Measurements from ENCODE around the gene PTHLH. TPM values are rescaled to one million over a fixed set of nuclear protein-coding genes. Genes with fewer than 3 reads are reported as not detected.
A peak's percentile ranks its signal among the peaks of the same experiment; 100 is the strongest.

The PTHLH gene
- total RNA-seq, 1 donor from 2014 or later: 19.0 TPM

DNA sequence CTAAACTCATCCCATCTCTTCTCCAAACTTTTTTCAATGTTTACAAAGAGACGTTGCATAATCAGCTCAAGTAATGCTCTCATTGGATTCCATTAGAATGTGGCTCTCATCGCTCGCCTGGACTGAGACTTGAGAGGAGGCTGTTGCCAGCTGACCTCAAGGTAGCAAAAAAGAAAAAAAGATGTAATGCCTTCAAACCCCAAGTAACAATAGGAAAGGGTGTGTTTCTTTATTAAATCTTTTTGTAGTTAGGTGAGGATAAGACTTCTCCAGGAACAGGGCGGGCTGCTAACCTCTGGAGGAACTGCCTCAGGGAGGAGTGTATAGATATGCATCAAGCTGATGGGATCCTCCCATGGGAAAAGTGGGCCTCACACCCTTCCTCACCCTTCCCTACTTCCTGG, 956 bp upstream of the PTHLH start:
- peak; percentile 18 for ATAC-seq

DNA sequence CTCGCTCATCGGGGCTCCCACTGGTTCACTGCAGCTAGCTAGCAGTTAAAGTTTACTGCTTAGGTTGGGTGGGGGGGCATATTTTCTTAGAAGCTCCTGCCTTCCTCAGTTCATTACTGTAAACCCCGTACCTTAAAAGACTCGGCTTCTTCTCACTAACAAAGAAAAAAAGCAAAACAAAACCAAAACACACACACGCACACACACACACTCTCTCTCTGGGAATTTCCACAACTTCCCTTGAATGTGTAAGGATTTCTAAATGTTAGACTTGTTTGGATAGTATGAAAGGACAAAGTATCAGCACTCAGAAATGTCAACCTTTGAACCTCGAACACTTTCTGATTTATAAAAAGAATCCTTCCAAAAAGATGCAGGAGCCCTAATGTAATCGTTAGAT, 927 bp downstream of the PTHLH start:
- ATAC-seq: no peak

DNA sequence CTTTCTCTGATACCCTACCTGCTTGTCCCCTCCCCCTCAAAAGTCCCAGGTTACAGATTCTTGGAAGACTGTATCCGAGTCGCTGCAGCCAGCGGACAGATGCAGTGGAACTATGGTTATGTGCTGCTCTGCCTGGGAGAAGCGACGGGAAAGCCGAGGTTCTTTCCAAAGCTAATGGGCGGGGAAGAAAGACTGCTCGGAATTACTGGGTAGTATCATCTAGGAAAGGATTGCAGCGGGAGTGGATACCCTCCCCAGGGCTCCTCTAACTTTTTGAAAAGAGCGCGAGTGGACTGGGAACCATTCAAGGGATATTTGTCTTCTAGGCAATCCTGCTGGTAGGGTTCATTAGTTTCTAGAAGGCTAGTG, 1.4 kb downstream of the PTHLH start:
- no peak for ATAC-seq

DNA sequence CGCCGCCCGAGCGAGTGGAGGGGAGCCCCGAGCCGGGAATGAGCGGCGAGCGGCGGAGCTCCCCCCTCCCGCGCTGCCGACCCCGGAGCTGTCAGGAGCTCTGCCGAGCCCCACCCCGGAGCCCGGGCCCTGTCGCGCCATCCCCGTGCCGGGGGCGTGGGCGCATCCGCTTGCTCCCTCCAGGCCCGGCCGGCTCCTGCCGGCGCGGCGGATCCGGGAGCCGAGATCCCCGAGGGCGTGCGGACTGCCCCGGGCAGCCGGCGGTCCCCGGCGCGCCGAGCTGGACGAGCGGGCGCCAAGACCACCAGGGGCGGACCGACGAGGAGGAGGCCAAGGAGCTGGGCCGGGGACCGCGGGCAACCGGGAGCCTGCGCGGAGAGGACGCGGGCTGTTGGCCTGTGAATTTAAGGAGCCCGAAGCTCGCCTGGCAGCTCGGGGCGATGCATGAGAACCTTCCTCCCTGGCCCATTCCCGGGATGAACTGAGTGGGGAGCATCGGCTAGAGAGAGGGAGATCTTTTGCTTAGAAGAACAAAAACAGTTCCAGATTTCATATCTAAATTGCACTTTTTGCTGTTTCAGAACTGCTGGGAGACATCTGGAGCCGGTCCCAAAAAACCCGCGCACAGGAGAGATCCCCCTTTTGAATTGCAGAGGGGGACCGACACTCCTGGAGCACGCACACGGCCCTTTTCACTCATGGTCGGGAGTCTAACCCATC, 2.0 kb downstream of the PTHLH start:
- peak; percentile 9 for ATAC-seq

- ATAC-seq: peak; percentile 69
Observed at GRCh38 chr12:27969624-27970400, 2.7 kb downstream of the PTHLH start.

GRCh38 chr12:27968972-27969623, 3.4 kb downstream of the PTHLH start:
- peak; percentile 10 for ATAC-seq

- no peak for ATAC-seq
Observed at GRCh38 chr12:27967551-27968054, 4.9 kb downstream of the PTHLH start.

DNA sequence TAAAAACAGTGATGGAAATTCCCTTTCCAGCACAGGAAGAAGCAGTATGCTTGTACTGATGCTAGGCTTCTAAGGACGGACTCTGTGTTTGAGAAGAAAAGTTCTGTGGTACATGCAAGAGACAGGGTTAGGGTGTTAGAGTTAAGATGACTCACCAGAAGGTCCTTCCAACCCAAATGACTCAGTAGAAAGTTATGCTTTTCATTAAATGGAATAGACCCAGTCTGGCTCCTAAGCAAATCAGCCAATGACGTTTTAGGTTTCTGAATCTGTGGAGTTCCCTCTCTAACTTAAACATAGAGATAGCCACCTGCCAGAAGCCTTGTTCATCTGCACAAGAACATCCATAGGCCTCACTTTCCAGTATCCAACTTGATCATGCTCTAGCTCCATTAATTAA, 5.7 kb downstream of the PTHLH start:
- ATAC-seq: peak; percentile 77

DNA sequence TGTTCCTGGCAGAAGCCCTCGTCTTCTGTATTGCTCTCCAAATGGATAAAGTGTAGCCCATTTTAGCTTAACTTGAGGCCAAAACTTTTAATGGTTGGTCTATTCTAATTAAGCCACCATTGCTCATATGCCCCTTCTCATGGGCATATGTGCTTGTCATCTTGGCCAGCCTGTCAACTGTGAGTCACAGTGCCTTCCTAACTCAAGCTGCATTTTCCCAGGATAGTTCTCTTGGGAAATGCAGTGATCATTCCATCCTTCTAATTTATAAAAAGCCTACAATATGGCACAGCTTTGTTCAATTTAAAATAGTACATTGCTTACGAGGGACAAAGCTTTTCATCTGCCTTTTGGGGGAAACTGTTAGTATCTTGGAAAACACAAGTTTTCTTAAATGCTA, 6.6 kb downstream of the PTHLH start:
- ATAC-seq: no peak

GRCh38 chr12:27965411-27965810, 7.1 kb downstream of the PTHLH start:
- peak; percentile 25 for ATAC-seq

DNA sequence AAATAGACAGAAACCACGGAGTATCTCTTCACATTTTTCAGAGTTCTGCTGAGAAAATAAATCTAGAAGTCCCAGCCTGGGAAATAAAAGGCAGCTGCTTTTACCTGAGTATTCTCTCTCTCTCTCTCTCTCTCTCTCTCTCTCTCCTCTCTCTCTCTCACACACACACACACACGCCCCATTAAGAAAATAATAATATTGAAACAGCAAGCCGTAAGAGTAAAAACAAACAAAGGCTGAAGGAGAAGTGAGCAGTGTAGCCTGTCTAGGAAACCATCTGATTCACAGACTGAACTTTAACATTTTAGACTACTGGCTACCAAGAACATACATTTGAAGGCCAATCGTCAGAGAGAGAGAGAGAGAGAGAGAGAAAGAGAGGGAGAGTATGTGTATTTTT, 8.4 kb downstream of the PTHLH start:
- no peak for ATAC-seq

- ATAC-seq: no peak
Observed at GRCh38 chr12:27960821-27961220, 11.7 kb downstream of the PTHLH start.

DNA sequence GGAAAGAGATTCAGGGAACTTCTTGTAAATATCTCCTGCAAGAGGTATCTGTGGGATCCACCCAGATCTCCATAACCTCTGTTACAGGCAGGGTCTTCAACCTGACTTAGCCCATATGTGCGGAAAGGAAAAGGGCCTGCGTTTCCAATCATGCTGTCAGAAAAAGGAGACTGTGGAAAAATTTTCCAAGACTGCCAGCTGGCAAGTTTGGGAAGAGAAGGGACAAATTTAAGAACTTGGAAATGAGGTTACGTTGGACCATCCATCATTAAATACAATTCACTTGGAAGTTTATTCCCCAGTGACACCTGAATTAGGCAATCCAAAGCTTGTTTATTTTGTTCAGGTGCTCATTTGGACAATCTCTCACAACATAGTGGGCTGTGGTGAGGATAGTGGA, 13.9 kb downstream of the PTHLH start:
- no peak for ATAC-seq

GRCh38 chr12:27957366-27957765, 15.2 kb downstream of the PTHLH start:
- ATAC-seq: no peak

DNA sequence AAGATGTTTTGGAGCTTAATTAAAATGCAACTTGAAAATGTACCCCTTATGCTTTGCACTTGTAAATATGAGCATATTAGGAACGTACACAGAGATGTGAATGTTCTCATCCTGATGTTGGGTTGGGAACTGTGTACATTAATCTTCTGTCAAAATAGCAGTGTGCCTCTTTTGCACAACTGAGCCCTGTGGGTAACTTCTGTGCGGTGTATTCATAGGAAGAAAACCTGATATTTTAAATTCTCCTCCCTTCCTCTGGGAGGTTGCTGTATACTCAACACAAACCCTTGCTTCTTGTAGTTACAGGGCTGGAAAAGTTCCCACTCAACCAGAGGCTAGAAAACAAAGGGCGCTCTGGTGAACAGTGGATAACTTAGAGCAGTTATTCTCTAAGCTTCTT, 18.7 kb downstream of the PTHLH start:
- ATAC-seq: no peak

- ATAC-seq: no peak
Observed at GRCh38 chr12:27953348-27953747, 19.2 kb downstream of the PTHLH start.

DNA sequence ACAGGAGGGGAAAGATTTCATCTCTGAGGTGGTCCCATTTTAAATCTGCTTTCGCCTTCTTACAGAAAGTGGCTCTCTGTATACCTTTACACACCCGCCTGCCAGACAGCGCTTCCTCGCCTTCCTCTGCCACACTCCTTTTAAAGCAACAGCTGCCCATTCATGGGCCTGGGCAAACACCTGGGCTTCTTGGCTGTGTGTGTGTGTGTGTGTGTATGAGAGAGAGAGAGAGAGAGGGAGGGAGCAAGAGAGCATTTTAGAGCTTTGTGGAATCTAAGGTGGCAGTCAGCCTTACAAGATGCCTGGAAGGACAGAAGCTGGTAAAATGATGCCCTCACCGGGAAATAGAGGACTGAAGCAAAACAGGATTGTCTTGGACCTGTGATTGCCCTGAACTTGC, 20.0 kb downstream of the PTHLH start:
- ATAC-seq: no peak

- no peak for ATAC-seq
Observed at GRCh38 chr12:27951898-27952297, 20.6 kb downstream of the PTHLH start.

DNA sequence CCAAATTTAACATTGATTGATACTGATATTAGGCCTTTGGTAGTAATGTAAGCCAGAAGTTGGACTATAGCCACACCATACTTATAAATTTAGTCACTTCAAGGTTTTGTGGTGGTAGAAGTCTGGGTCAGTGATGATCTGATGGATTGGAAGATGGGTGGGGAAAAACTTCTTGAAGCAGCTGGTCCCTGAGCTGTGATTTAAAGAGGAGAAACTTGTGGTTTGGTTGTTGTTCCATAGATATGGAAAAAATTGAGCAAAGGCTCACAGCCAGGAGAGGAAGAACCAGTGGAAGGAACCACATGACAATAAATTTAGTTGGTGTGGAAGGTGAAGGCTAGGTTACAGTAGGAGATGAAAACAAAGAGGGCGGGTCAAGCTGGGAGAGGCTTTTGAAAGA, 26.1 kb downstream of the PTHLH start:
- no peak for ATAC-seq

DNA sequence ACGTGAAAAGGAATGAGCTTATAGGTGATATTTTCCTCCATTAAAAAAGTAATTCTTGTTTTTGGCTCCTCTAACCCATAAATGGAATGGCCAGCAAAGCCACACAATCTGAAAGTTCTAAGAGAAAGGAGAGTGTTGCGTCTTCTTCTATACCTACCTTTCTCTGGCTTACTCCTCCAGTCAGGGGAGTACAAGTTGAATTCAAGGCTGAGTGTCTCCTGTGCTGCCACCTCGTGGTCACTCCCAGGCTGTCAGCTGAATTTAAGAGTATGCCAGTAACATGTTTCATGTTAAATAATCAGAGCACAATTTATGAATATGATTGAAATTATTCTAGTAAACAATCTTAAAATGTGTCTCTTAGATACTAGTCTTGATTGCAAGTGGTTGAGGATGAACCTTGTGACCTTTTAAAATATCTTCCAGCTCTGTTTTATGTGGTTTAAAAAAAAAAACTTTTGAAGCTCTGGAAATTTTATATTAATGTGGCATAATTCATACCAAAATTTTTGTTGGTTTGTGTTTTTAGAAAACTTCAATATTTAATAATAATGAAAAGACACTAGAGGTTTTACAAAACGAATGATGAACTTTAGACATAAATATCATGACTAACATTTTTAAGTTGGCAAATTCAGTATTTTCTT, 31.7 kb downstream of the PTHLH start:
- peak; percentile 82 for ATAC-seq

- no peak for ATAC-seq
Observed at GRCh38 chr12:27940245-27940644, 32.3 kb downstream of the PTHLH start.

DNA sequence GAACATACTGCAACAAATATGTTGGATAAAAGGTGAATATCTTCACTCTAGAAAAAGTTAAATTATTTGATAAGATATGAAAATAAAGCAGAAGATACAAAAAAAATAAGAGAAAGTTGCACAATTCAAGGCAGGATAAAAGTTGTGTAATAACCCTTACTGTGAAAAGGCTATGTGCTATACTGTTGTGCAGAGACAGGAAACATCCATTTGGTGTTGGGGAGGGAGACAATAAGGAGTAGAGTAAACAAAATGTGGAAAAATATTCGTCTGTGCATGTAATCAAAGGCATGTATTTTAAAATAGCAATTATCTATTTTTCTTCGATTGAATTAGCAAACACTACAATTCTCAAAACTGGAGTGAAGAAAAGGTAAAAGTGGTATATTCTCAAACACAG, 34.8 kb downstream of the PTHLH start:
- ATAC-seq: no peak

DNA sequence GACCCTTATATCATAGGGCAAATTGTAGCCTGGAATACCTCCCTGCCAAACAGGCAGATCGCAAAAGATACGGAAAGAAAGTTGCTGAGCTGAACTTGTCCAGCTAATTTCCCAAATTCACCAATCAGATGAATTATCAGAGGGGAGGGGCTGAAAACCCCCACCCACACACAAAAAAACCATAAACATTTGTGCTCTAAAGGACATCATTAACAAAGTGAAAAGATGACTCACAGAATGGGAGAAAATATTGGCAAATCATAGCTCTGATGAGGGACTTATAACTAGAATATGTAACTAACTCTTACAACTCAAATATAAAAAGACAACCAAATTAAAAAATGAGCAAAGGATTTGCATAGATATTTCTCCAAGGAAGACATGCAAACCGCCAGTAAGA, 36.3 kb downstream of the PTHLH start:
- no peak for ATAC-seq
